Astrocyte (in vitro differentiated cells and primary cell): ENCODE measurements around the gene STIM1.

Experiments
- CTCF ChIP-seq: IDR thresholded peaks from 2 replicates; pipeline ENCODE4 v1.5.1; 2011; ENCODE audit warnings: low read depth, mild to moderate bottlenecking, inconsistent platforms, low read length, moderate library complexity; ENCODE audit not compliant: insufficient read depth
- EZH2 ChIP-seq: IDR thresholded peaks from 2 replicates; pipeline ENCODE4 v1.6.1; 2012; ENCODE audit warnings: mild to moderate bottlenecking, low read length, inconsistent platforms; ENCODE audit not compliant: insufficient read depth

- TF ChIP-seq CTCF, result no peak
- no peak for TF ChIP-seq EZH2
Observed at GRCh38 chr11:4059424-4059823, 204.0 kb downstream of the STIM1 start.
